ENCODE results near the gene OSBP2.

The OSBP2 gene

DNA sequence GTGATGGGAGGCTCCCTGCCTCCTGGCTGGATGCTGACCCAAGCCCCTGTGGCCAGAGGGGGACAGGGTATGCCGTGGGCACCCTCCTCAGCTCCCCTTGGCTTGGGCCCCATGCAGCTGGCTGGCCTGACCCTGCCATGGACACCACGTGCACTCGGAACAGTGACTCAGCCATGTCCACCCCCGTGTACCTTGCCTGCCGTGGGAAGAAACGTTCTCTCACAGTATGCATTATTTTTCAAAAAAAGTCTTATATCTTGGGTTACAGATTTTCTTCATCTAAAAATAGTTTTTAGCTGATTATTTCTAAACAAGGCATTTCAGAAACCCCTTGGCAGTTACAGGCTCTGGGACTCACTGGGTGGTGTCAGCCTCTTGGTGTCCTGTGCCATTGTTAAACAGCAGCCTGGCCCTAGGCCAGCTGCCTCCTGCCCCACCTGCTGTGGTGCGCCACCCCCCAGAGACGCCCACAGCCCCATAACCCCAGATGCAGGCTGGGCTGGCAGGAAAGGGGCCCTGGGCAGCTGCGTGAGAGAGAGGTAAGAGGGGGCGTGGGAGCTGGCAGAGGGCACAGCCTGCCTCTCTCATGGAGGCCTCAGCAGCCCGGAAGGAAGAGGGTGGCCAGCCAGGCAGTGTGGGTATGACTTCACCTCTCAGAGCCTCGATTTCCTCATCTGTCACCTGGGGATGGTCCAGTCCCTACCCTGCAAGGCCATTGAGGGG lies 174.2 kb downstream of the OSBP2 start:
- DNase-seq (ENCODE audit: low read depth), result no peak

DNA sequence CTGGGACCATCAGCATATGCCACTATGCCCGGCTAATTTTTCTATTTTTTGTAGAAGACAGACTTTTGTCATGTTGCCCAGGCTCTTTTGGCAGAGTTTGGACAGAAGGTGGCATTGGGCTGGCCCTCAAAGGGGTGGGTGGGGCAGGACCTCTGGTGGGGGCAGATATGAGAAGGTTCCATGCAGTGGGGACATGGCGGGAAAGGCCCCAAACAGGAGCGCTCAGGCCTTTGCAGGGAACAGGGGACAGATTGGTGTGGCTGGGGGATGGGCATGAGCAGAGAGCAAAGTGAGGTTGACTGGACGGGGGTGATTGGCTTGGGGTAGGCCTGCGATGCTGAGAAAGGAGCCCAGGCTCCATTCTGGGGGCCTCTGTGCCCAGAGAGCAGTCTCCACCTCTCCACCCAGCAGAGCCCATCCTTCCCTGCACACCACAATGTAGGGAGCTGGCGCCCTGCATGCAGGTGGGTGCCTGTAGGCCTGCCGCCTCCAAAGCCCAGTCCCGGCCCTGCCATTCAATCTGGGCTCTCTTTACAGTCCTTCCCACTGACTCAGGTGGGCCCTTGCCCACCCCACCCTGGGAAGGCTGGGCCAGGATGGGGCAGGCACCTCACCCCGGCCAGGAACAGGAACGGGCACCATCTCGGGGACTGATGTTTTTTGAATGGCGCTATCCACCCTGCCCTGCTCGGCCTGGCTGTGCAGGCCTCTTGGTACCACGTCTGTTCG lies 175.2 kb downstream of the OSBP2 start:
- DNase-seq (ENCODE audit: low read depth), result no peak

GRCh38 chr22:30870451-30871345 lies 176.0 kb downstream of the OSBP2 start:
- DNase-seq (ENCODE audit: low read depth), result no peak

DNA sequence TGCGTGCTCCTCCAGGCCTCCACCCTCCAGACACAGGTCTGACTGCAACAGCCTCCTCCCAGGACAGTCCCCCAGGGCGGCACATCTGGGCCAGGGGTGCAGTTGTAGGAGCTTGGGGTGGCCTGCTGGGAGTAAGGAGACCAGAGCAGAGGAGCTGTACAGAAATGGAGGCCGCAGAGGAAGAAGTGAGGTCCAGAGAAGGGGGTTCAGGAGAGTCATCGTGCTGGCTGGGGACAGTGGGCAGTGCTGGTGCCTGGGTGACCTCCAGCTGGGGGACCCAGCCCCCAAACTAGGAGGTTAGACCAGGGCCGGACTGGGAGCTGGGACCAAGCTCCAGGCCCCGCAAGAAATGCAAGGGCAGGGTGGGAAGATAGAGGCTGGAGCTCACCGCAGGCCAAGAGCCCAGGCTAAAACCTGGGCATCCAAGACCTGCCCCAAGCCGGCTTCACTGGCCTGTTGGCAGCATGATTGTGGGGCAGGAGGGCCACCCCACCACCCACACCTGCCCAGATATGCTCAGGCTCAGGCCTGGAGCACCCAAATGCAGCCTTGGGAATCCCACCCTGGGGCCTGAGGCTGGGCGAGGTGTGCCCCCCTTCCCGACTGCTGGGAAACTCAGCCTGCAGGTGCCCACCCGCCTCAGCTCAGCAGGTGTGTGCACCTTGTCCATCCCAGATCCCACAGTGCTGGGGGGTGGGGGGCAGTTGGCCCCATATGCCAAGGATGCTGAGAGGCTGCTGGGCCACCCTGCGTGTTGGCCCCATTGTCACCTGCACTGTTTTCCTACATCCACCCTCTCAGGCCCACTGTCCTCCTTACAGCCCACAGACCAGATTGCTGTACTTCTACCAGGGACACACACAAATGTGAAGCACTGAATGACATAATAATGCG lies 177.0 kb downstream of the OSBP2 start:
- DNase-seq (ENCODE audit: low read depth), result no peak

DNA sequence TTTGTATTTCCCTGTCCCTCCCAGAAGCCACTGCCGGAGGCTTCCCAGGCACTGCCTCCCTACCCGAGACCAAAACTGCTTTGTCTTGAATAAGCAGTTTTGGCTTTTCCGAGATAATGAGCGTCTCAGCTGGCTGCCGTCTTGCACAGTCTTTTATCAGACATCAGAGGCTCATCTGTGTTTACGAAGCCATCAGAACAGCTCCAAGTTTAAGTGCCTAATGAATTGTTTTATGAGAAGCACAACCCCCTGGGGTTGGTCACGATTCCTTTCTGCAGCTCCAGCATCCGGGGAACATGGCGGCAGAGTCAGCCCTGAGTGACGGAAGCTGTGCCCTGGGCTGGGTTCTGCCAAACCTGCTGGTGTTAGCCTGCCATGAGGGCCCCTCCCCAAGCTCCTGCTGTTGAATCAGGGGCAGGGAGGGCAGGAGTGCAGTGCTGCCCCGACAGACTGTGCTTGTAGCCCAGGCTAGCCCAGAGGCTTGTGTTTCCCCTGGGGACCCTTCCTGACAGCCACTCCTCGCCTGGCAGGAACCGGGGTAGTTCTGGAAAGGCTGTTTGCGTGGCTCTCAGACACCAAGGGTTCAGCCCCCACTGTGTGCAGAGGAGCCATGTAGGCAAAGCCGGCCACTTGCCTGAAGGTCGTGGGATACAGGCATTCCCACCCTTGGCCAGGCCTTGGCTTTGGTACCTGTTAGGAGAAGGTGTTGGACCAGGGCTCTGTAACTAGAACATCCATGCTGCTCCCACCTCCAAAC lies 177.8 kb downstream of the OSBP2 start:
- no peak for DNase-seq (ENCODE audit: low read depth)

GRCh38 chr22:30873086-30873650 lies 178.5 kb downstream of the OSBP2 start:
- no peak for DNase-seq (ENCODE audit: low read depth)

- no peak for DNase-seq (ENCODE audit: low read depth)
Measured at GRCh38 chr22:30873661-30874060, 179.0 kb downstream of the OSBP2 start.

DNA sequence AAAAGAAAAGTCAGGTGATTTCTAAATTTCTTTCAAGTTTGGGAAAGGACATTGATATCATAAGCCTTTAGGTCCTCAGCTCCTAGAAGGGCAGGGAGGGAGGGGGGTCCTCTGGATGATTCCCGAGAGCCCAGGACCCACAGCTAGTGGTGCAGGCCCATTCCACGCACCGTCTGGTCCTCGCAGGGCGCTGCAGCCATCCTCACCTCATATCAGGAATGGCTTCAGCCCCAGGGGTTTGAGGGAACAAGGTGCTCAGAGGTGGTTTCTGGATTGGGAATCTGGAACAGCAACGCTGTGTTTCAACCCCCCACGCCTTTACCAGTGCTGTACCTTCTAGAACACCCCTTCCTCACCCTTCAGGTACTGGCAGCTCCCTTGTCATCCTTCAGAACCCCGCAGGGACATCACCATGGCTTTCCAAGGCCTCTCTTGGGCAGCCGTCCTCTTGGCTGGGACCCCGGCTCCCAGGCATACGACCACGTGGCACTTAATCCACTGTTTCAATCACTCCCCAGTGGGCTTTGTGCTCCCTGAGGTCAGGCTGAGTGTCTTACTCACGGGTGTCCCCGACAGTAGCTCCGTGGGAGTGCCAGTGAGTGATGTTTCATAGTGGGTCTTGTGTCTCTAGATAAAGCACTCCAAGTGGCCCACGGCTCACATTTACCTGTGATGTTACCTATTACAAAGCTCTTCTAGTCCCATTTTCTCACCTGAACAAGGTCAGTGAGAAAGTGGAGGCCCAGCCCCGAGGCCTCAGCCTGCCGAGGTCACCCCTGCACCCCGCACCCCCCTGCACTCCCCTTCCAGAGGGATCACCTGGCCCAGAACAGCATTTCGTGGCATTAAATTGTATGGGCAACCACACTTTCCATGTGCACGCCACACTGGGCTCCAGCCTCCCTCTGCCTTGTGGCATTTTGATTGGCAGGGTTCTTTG lies 180.0 kb downstream of the OSBP2 start:
- DNase-seq (ENCODE audit: low read depth), result no peak

DNA sequence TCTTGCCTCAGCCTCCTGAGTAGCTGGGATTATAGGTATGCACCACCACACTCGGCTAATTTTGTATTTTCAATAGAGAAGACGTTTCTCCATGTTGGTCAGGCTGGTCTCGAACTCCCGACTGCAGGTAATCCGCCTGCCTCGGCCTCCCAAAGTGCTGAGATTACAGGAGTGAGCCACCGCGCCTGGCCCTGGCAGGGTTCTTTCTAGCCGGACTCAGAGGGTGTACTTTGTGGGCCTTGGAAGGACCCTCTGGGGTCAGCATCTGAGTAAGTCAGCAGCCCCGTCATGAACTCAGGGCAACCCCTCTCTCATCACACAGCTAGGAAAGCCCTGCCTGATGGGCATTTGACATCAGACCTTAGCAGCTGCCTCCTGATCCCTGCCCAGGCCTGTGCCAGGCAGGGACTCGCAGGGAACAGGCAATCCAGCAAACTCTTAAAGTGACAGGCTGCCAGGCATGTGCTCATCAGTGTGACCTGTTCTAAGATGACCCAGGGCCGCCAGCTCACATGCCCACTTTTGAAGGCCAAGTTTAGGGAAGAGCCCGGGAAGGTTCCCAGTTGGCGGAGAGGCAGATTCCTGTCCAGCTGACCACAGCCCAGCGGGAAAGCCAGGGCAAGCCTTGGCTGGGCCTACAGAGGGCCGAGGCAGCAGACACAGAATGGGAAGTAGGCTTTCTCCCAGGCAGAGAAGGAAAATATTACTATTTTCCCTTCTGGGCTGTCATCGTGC lies 181.0 kb downstream of the OSBP2 start:
- DNase-seq (ENCODE audit: low read depth), result no peak

GRCh38 chr22:30876221-30876751 lies 181.6 kb downstream of the OSBP2 start:
- no peak for DNase-seq (ENCODE audit: low read depth)

GRCh38 chr22:30876915-30877553 lies 182.4 kb downstream of the OSBP2 start:
- no peak for DNase-seq (ENCODE audit: low read depth)

DNA sequence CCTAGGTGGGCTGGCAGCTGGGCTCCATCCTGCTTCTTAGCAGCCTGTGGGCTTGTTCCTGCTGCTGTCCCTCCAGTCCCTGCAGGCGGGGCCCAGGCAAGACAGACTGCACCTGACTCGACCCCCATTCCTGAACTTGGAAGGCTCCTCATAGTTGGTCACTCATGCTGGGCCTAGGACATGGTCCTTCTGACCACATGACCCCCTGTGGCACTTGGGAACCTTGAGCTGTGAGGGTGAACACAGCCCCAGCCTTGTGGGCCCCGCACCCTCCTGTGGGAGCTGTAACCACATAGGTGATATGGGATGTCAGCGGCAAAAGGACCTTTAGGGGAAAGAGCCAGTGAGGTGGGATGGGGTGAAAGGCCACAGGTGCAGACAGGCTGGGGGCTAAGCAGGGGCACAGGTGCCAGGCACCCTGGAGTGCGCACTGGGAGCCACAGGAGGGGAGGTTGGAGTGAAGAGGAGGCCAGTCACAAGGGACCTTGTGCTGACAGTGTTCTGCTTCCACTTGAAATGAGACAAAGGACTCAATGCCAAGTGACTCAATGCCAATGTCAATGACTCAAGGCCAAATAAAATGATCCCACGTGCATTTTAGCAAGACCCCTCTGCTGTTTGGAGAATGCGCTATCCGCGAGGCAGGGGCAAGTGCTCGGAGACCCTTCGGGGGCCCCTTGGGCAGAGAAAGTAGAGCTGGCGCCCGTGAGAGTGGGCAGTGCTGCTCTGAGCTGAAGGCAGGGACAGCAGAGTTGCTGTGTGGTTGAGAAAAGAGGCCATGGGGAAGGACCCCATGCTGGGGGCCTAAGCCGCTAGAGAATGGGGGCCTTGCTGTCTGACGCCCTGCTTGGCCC lies 183.2 kb downstream of the OSBP2 start:
- DNase-seq (ENCODE audit: low read depth), result no peak

- no peak for DNase-seq (ENCODE audit: low read depth)
Measured at GRCh38 chr22:30878516-30879414, 184.1 kb downstream of the OSBP2 start.

DNA sequence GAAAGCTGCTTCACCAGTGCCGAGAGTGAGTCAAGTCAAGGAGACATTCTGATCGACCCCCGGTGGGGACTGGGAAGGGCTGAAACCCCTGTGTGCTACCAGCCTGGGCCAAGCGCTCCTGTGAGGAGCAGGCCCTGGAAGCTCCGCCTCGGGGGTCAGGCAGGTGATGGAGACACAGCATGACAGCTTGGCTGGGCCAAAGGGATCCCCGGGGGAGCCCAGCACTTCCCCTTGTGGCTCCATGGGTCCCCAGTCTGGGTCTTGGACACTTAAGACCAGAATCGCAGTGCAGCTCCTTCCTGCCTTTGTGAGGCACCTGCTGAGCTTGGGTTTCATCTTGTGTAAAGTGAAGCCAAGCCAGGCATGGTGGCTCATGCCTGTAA lies 184.7 kb downstream of the OSBP2 start:
- no peak for DNase-seq (ENCODE audit: low read depth)

GRCh38 chr22:30880181-30880601 lies 185.5 kb downstream of the OSBP2 start:
- no peak for DNase-seq (ENCODE audit: low read depth)

- no peak for DNase-seq (ENCODE audit: low read depth)
Measured at GRCh38 chr22:30880847-30881246, 186.2 kb downstream of the OSBP2 start.
